Hematopoietic multipotent progenitor cell treated with erythropoietin and hydrocortisone succinate and interleukin-3 and kit ligand, for 15 days (in vitro differentiated cells): ENCODE measurements around the gene SYNGR2.

ENCODE experiments used
- DNase-seq: peaks from one replicate; pipeline ENCODE4 v3.0.0-alpha.2; 2015; ENCODE audit warnings: low spot score

SYNGR2 gene

GRCh38 chr17:78168242-78168902 is at the start of gene SYNGR2:
Gene SYNGR2 (plus strand): TSS chr17:78168581. CDS start chr17:78168617, 36 bp downstream.
- DNase-seq: peak; percentile 89

- DNase-seq: no peak
Measured at GRCh38 chr17:78118801-78119241, 49.6 kb upstream of the SYNGR2 start.

- no peak for DNase-seq
Measured at GRCh38 chr17:78120537-78120936, 47.8 kb upstream of the SYNGR2 start.

- DNase-seq: no peak
Measured at GRCh38 chr17:78120971-78121800, 47.2 kb upstream of the SYNGR2 start.

- no peak for DNase-seq
Measured at GRCh38 chr17:78121801-78122215, 46.6 kb upstream of the SYNGR2 start.

GRCh38 chr17:78122216-78122930 is 46.0 kb upstream of the SYNGR2 start:
- DNase-seq: no peak

- no peak for DNase-seq
Measured at GRCh38 chr17:78122931-78123249, 45.5 kb upstream of the SYNGR2 start.

GRCh38 chr17:78123258-78123929 is 45.0 kb upstream of the SYNGR2 start:
- no peak for DNase-seq

GRCh38 chr17:78124081-78124835 is 44.1 kb upstream of the SYNGR2 start:
- no peak for DNase-seq

- no peak for DNase-seq
Measured at GRCh38 chr17:78124836-78125137, 43.6 kb upstream of the SYNGR2 start.

- no peak for DNase-seq
Measured at GRCh38 chr17:78125138-78125913, 43.1 kb upstream of the SYNGR2 start.

GRCh38 chr17:78125976-78126894 is 42.1 kb upstream of the SYNGR2 start:
- no peak for DNase-seq

GRCh38 chr17:78126895-78127238 is 41.5 kb upstream of the SYNGR2 start:
- DNase-seq: no peak

GRCh38 chr17:78127239-78127887 is 41.0 kb upstream of the SYNGR2 start:
- DNase-seq: peak; percentile 29

GRCh38 chr17:78127888-78128550 is 40.4 kb upstream of the SYNGR2 start:
- DNase-seq: peak; percentile 28

- DNase-seq: peak; percentile 77
Measured at GRCh38 chr17:78128551-78129350, 39.6 kb upstream of the SYNGR2 start, which contains the start of gene TMC6. Gene TMC6 (minus strand): TSS chr17:78128755. CDS start chr17:78126832, 1,923 bp downstream.

- no peak for DNase-seq
Measured at GRCh38 chr17:78129351-78130089, 38.9 kb upstream of the SYNGR2 start.
